Transverse colon (tissue), 4 donors: ENCODE measurements around the gene GLCE.

Experiments used
- EP300 ChIP-seq: sonication (generic); formaldehyde crosslinking; IDR thresholded peaks from one replicate; pipeline ENCODE4 v1.6.1; 2017; ENCODE audit warnings: antibody characterized with exemption, low read depth
- POLR2A ChIP-seq: fragments of 450-650 bp; IDR thresholded peaks from one replicate; pipeline ENCODE4 v1.6.1; 2016; ENCODE audit warnings: antibody characterized with exemption, mild to moderate bottlenecking, moderate library complexity
- POLR2AphosphoS5 ChIP-seq, 3 donors: sonication (generic); formaldehyde crosslinking; IDR thresholded peaks; one replicate each; pipeline ENCODE4 v1.6.1; 2016; ENCODE audit warnings: antibody characterized with exemption in 3 of 3
- TF ChIP-seq, protein P1 (sequence below), 5 experiments: fragments of 200-600 bp in 3 of 5; fragments of 450-650 bp in 2 of 5; sonication (generic) in 3 of 5; IDR thresholded peaks; 1 replicate in 2 of 5; 2 replicates in 3 of 5; pipeline ENCODE4 v1.5.1; 2016 to 2017; ENCODE audit warnings: antibody characterized with exemption in 5 of 5, inconsistent platforms in 3 of 5, mild to moderate bottlenecking in 2 of 5, moderate library complexity in 1 of 5

DNA sequence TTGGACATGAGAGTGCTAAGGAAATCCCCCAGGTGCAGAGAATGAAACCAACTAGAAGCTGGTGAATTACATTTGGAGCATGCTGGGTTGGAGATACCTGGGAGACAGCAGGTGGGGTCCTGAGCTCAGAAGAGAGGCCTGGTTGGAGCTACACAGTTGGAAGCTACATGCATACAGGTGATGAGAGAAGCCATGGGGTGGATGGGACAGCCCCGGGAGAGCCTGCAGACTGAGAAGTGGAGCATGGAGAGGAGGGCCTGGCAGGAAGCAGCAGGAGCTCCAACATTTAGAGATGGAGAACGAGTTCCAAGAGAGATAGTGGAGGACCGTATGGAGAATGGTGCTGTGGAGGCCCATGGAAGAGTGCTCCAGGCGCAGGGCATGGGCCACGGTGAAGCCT, 148.5 kb downstream of the GLCE start:
- TF ChIP-seq, protein P1, sequence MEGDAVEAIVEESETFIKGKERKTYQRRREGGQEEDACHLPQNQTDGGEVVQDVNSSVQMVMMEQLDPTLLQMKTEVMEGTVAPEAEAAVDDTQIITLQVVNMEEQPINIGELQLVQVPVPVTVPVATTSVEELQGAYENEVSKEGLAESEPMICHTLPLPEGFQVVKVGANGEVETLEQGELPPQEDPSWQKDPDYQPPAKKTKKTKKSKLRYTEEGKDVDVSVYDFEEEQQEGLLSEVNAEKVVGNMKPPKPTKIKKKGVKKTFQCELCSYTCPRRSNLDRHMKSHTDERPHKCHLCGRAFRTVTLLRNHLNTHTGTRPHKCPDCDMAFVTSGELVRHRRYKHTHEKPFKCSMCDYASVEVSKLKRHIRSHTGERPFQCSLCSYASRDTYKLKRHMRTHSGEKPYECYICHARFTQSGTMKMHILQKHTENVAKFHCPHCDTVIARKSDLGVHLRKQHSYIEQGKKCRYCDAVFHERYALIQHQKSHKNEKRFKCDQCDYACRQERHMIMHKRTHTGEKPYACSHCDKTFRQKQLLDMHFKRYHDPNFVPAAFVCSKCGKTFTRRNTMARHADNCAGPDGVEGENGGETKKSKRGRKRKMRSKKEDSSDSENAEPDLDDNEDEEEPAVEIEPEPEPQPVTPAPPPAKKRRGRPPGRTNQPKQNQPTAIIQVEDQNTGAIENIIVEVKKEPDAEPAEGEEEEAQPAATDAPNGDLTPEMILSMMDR (IDR thresholded peaks at IDR 0.05), result no peak
- TF ChIP-seq POLR2A, result no peak
- no peak for TF ChIP-seq EP300
- no peak for TF ChIP-seq POLR2AphosphoS5 (IDR thresholded peaks at IDR 0.05)
